ENCODE results near the gene RBM38.

DNA sequence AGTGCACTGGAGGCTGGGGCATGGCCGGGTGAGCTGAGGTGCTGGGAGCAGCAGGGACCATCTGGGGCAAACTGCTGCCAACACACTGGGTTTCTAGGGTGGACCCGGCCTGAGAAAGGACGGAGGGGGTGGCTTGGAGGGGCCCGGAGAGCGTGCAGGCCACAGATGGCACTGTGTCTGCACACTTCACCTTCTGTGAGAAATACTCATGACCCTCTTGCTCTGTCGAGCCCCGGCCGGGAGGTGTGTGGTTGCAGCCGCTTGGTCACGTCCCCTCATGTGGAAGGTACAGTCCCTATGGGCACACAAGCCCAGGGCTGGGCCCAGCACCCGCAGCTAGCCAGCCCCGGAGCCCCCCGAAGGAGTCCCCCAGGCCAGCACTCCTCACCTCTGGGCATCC is 59.7 kb downstream of the RBM38 start:
- TF ChIP-seq, protein P1, sequence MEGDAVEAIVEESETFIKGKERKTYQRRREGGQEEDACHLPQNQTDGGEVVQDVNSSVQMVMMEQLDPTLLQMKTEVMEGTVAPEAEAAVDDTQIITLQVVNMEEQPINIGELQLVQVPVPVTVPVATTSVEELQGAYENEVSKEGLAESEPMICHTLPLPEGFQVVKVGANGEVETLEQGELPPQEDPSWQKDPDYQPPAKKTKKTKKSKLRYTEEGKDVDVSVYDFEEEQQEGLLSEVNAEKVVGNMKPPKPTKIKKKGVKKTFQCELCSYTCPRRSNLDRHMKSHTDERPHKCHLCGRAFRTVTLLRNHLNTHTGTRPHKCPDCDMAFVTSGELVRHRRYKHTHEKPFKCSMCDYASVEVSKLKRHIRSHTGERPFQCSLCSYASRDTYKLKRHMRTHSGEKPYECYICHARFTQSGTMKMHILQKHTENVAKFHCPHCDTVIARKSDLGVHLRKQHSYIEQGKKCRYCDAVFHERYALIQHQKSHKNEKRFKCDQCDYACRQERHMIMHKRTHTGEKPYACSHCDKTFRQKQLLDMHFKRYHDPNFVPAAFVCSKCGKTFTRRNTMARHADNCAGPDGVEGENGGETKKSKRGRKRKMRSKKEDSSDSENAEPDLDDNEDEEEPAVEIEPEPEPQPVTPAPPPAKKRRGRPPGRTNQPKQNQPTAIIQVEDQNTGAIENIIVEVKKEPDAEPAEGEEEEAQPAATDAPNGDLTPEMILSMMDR (IDR thresholded peaks at IDR 0.05) = no peak
- TF ChIP-seq POLR2A (IDR thresholded peaks at IDR 0.05) = no peak

All from testis (tissue), 2 donors.